Activated CD8-positive, alpha-beta T cell treated with anti-CD3 and anti-CD28 coated beads for 36 hours (primary cell): Measurements from ENCODE around the gene TMEM109. TPM values are rescaled to one million over a fixed set of nuclear protein-coding genes. Genes with fewer than 3 reads are reported as not detected.

Experiments used
- ATAC-seq: fragments of 200-7000 bp; cut with Tn5 transposase; one replicate; pipeline ENCODE4 v1.10.0; 2021; ENCODE audit warnings: mild to moderate bottlenecking, moderate library complexity
- CTCF ChIA-PET: fragments of 350-600 bp; sonication (Branson Sonifier 250); formaldehyde crosslinking; loops from one replicate; lab custom pipeline; 2021; ENCODE audit warnings: antibody characterized with exemption; lab: Charles Lee
- POLR2A ChIA-PET: fragments of 350-600 bp; sonication (Branson Sonifier 250); formaldehyde crosslinking; loops from one replicate; lab custom pipeline; 2021; ENCODE audit warnings: antibody characterized with exemption; lab: Charles Lee
- DNase-seq: peaks from one replicate; pipeline ENCODE4 v3.0.0-alpha.2; 2020
- H3K27ac Mint-ChIP-seq: one replicate; pipeline ENCODE4 v1.8.0; 2021; ENCODE audit warnings: mild to moderate bottlenecking, mixed read lengths
- H3K27me3 Mint-ChIP-seq: one replicate; pipeline ENCODE4 v1.8.0; 2021; ENCODE audit warnings: mixed read lengths
- H3K36me3 Mint-ChIP-seq: one replicate; pipeline ENCODE4 v1.8.0; 2021; ENCODE audit warnings: low read depth, mixed read lengths
- H3K4me1 Mint-ChIP-seq: one replicate; pipeline ENCODE4 v1.8.0; 2021; ENCODE audit warnings: low read depth, mixed read lengths
- H3K4me3 Mint-ChIP-seq: one replicate; pipeline ENCODE4 v1.8.0; 2021; ENCODE audit warnings: mild to moderate bottlenecking, moderate library complexity, mixed read lengths
- H3K9me3 Mint-ChIP-seq: one replicate; pipeline ENCODE4 v1.8.0; 2021; ENCODE audit warnings: mixed read lengths
- intact Hi-C: fragments of 100-400 bp; cut with micrococcal nuclease; formaldehyde crosslinking; loops from one replicate; pipeline ENCODE4 v1.10.0; 2022
- total RNA-seq, 2 experiments: library from RNA; stranded (reverse); gene quantifications; one replicate each; pipeline ENCODE4 v1.2.3, GENCODE V29; 2021
- TF ChIP-seq, protein P1 (sequence below): fragments of 200-600 bp; IDR thresholded peaks from one replicate; pipeline ENCODE4 v1.8.0; 2022; ENCODE audit warnings: antibody characterized with exemption, mild to moderate bottlenecking

The TMEM109 gene
- total RNA-seq, 2 experiments from 2014 or later, result 93.2 to 101 TPM

DNA sequence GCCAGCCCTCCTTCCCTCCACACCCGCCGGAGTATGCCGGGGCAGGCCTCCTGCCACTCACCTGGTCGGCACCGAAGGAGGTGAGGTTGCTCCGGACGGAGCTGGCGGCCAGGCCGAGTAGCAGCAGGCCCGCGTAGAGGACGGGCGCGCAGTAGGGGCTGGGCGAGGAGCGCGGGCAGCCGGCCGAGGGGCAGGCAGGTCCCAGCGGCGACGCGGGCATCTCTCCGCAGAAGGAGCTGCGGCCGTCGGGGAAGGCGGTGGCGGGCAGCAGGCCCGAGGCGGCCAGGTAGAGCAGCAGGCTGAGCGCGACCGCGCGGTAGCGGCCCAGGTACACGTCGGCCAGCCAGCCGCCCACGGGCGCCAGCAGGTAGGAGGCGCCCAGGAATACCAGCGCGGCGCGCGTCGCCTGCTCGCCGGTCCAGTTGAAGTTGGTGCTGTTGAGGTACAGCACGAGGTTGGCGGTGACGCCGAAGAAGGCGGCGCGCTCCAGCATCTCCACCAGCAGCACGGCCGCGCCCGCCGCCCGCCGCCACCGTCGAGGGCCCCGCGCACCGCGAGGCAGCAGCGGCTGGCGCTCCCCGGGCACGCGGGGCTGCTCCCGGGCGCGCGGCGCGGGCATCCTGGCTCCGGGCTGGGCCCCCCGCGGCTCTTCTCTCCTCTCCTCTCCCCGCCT, 37.1 kb downstream of the TMEM109 start:
- peaks cover 29% of the 10 kb centered on the region for H3K4me1 Mint-ChIP-seq
- POLR2A ChIA-PET, result interaction anchor here (0.6 to 1.7 kb wide), 4 partner anchors 9 to 210 kb away, joined by 3 to 8 read pairs (median 4); partner anchors contain the start of gene VPS37C

DNA sequence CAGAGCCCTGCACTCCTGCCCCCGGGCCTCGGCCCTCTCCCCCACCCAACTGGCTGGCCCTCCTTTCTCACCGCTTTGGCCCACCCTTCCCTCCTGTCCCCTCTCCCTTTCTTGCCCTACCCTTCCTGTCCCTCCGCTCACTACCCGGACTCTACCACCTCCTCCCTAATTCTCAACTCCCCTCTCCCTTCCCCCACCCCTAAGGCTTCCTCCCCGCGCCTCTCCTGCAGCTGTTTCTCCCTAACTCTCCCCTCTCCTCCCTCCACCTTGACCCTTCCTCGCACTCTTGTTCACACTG, 37.6 kb downstream of the TMEM109 start:
- H3K9me3 Mint-ChIP-seq, result no peaks in the 10 kb centered on the region
- ATAC-seq (peak; percentile 18), DNase-seq (peak; percentile 13)
- TF ChIP-seq, protein P1, sequence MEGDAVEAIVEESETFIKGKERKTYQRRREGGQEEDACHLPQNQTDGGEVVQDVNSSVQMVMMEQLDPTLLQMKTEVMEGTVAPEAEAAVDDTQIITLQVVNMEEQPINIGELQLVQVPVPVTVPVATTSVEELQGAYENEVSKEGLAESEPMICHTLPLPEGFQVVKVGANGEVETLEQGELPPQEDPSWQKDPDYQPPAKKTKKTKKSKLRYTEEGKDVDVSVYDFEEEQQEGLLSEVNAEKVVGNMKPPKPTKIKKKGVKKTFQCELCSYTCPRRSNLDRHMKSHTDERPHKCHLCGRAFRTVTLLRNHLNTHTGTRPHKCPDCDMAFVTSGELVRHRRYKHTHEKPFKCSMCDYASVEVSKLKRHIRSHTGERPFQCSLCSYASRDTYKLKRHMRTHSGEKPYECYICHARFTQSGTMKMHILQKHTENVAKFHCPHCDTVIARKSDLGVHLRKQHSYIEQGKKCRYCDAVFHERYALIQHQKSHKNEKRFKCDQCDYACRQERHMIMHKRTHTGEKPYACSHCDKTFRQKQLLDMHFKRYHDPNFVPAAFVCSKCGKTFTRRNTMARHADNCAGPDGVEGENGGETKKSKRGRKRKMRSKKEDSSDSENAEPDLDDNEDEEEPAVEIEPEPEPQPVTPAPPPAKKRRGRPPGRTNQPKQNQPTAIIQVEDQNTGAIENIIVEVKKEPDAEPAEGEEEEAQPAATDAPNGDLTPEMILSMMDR, result no peak
- H3K27me3 Mint-ChIP-seq, result peaks cover 5% of the 10 kb centered on the region
- peak overlapping the region; percentile 73 for H3K27ac Mint-ChIP-seq
- peak overlapping the region; percentile 68 for H3K4me3 Mint-ChIP-seq
- intact Hi-C loops, result no loop called here
- ChIA-PET POLR2A (interaction anchor here (0.6 to 1.3 kb wide), 4 partner anchors 9 to 209 kb away, joined by 3 to 4 read pairs (median 3); partner anchors contain the start of gene VPS37C), CTCF (interaction anchor here (5.5 kb wide), 1 partner anchor 19 kb away, joined by 22 read pairs; the partner anchor contains the start of gene CD6)
- peaks cover 29% of the 10 kb centered on the region for H3K4me1 Mint-ChIP-seq
- no peaks in the 10 kb centered on the region for H3K36me3 Mint-ChIP-seq

More for the DNA sequence above, 37.1 kb downstream of the TMEM109 start:
- no peak overlapping the region for H3K27ac Mint-ChIP-seq
- peak overlapping the region; percentile 68 for H3K4me3 Mint-ChIP-seq
- intact Hi-C loops, result no loop called here
- CTCF ChIA-PET, result interaction anchor here (5.5 kb wide), 1 partner anchor 20 kb away, joined by 22 read pairs; the partner anchor contains the start of gene CD6
- no peaks in the 10 kb centered on the region for H3K9me3 Mint-ChIP-seq
- TF ChIP-seq, protein P1, result no peak
- DNase-seq (peak; percentile 44), ATAC-seq (peak; percentile 37)
- peaks cover 5% of the 10 kb centered on the region for H3K27me3 Mint-ChIP-seq
- no peaks in the 10 kb centered on the region for H3K36me3 Mint-ChIP-seq

DNA sequence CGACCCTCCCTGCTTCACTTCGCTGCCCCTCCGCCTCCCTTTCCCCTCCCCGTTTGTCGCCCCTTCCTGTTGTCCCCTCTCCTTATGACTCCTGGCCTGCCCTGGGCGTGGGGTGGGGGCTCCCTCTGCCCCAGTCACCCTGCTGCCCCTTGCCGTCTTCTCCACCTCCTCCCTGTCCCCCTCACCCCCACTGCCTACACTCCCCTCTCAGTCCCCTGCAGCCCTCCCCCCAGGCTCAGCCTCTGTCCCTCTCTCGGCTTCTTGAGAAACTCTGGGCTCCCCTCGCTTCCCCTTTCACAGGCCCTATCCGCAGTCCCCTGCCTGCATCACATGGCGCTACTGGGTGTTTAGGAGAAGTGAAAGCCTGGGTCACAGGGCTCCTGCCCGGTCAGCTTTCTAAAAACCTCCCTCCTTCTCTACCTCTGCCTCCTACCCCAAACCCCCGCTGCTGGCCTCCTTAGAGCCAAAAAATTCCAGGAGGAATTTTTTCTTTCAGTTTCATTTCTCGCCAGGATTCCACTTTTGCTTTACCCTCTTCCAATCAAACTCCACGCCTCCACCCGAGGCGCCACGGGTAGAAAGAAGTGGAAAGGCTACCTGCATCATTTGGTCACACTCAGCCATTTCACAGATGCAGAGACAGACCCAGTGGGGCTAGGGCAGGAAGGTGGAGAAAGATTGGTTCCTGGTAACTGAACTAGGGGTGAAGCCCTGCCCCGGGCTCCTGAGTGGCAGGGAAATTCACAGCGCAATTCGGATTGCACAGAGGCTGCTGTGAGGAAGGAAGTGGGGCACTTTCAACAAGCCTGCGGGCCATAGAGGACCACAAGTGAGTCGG, 38.2 kb downstream of the TMEM109 start, which contains the start of gene SLC15A3:
TSS of gene SLC15A3 (minus strand) at position 273 of the 838 bp plus-strand sequence. CDS start 625 bp downstream, outside the sequence.
- Mint-ChIP-seq H3K4me1 (peaks cover 29% of the 10 kb centered on the region), H3K9me3 (no peaks in the 10 kb centered on the region), H3K4me3 (peak within 1 kb of the TSS; percentile 68), H3K27me3 (peaks cover 5% of the 10 kb centered on the region), H3K27ac (peak within 1 kb of the TSS; percentile 73), H3K36me3 (no peaks in the 10 kb centered on the region)
- ChIA-PET POLR2A (interaction anchor here (0.6 to 1.3 kb wide), 4 partner anchors 10 to 209 kb away, joined by 3 to 4 read pairs (median 3); partner anchors contain the start of gene VPS37C), CTCF (interaction anchor here (1.4 to 5.5 kb wide), 2 partner anchors 10 to 18 kb away, joined by 6 to 22 read pairs; partner anchors contain the start of gene CD6)
- TF ChIP-seq, protein P1, result no peak
- peak; percentile 77 for ATAC-seq
- intact Hi-C loops, result no loop called here
- DNase-seq, result peak; percentile 65

DNA sequence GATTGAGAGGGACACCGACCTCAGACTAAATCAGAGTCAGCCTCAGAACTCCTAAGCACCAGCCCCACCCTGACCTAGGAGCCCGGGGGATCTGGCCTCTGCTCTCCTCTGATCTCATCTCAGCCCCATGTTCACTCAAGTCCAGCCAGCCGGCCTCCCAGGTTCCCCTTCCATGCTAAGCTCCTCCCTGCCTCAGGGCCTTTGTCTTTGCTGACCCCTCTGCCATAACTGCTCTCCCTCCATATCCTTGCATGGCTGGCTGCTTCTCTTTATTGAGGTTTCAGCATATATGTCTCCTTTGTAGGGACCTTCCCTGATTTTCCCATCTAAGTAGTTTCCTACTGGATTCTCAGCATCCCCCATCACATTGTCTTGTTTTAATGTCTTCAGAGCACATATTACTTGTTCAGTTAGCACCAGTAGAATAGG, 38.8 kb downstream of the TMEM109 start:
- no peak for DNase-seq
- no peaks in the 10 kb centered on the region for H3K9me3 Mint-ChIP-seq
- POLR2A ChIA-PET, result interaction anchor here (0.6 to 1.0 kb wide), 4 partner anchors 12 to 170 kb away, joined by 3 to 4 read pairs (median 3); no protein-coding TSS in a partner anchor
- TF ChIP-seq, protein P1, result no peak
- H3K27ac Mint-ChIP-seq, result no peak overlapping the region
- no peaks in the 10 kb centered on the region for H3K36me3 Mint-ChIP-seq
- peaks cover 5% of the 10 kb centered on the region for H3K27me3 Mint-ChIP-seq
- no peak for ATAC-seq
- CTCF ChIA-PET, result interaction anchor here (1.4 to 5.5 kb wide), 2 partner anchors 10 to 18 kb away, joined by 6 to 22 read pairs; partner anchors contain the start of gene CD6
- intact Hi-C loops, result no loop called here
- peaks cover 29% of the 10 kb centered on the region for H3K4me1 Mint-ChIP-seq
- peak overlapping the region; percentile 68 for H3K4me3 Mint-ChIP-seq
